Measurements from ENCODE around the gene LCN2. TPM values are rescaled to one million over a fixed set of nuclear protein-coding genes. Genes with fewer than 3 reads are reported as not detected.
A peak's percentile ranks its signal among the peaks of the same experiment; 100 is the strongest.

LCN2 gene
- total and polyA plus RNA-seq, 12 donors = 0.34 to 2.7 (median 0.62) TPM; not detected in 5

DNA sequence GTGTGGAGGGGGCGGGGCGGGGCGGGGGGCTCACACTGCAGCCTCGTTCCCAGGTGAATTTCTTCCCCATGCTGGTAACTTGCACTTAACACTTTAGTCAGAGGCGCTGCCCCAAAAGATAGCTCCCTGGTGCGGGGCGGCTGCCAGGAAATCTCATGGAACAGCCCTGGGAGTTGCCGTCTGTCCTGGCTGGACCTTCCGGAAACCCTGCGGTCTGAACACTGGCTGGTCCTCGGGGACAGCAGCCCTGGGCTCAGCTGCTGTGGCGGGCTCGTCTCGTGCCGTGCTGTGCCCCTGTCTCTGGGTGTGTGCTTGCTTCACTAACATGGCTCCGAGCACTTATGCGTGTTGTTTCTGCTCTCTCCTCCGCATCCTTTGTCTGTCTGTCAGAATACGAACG is 47.6 kb upstream of the LCN2 start:
- peak in 1 of 8 donors; percentile 20 for ATAC-seq
- DNase-seq = peak; percentile 41 to 64
- 61 to 64% methylated on average over 20 of the region's 20 CpGs for WGBS, 2 donors
- no peaks in the 10 kb centered on the region for H3K27me3 ChIP-seq
- peak overlapping the region in 8 of 10 donors; percentile 11 to 97 (median 91) for H3K27ac ChIP-seq
- TF ChIP-seq, protein P1, sequence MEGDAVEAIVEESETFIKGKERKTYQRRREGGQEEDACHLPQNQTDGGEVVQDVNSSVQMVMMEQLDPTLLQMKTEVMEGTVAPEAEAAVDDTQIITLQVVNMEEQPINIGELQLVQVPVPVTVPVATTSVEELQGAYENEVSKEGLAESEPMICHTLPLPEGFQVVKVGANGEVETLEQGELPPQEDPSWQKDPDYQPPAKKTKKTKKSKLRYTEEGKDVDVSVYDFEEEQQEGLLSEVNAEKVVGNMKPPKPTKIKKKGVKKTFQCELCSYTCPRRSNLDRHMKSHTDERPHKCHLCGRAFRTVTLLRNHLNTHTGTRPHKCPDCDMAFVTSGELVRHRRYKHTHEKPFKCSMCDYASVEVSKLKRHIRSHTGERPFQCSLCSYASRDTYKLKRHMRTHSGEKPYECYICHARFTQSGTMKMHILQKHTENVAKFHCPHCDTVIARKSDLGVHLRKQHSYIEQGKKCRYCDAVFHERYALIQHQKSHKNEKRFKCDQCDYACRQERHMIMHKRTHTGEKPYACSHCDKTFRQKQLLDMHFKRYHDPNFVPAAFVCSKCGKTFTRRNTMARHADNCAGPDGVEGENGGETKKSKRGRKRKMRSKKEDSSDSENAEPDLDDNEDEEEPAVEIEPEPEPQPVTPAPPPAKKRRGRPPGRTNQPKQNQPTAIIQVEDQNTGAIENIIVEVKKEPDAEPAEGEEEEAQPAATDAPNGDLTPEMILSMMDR (IDR thresholded peaks at IDR 0.05) = no peak
- intact Hi-C loops (cut with DNase I) = no loop called here
- peaks cover 31 to 66% (median 57%) of the 10 kb centered on the region in 9 donors for H3K4me1 ChIP-seq
- H3K9me3 ChIP-seq = no peaks in the 10 kb centered on the region
- H3K4me3 ChIP-seq = peak overlapping the region in 1 of 10 donors; percentile 8
- H3K36me3 ChIP-seq = peaks cover 7 to 66% (median 40%) of the 10 kb centered on the region in 9 donors

DNA sequence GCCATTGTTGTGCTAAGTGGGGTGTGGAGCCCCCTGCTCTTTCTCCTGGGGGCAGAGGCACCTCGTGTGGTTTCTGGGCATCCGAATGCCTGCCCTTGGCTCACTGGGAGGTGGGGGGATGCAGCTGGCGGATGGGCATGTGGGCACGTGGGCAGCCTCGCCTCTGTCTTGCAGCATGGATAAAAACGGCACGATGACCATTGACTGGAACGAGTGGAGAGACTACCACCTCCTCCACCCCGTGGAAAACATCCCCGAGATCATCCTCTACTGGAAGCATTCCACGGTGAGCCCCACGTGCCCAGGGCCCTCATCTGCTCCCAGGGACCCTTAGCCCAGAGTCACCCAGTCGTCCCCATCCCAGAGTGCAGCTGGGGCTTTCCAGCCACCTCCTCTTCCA is 47.1 kb upstream of the LCN2 start:
- intact Hi-C loops (cut with DNase I) = no loop called here
- Histone ChIP-seq H3K27ac (peak overlapping the region in 4 of 10 donors; percentile 25 to 97 (median 92)), H3K4me3 (peak overlapping the region in 1 of 10 donors; percentile 8), H3K36me3 (peaks cover 7 to 71% (median 46%) of the 10 kb centered on the region in 9 donors), H3K27me3 (no peaks in the 10 kb centered on the region), H3K4me1 (peaks cover 31 to 61% (median 56%) of the 10 kb centered on the region in 9 donors), H3K9me3 (no peaks in the 10 kb centered on the region)
- no peak for ATAC-seq
- WGBS, 2 donors = 87 to 88% methylated on average over 13 of the region's 13 CpGs
- DNase-seq = no peak
- TF ChIP-seq, protein P1 (IDR thresholded peaks at IDR 0.05) = no peak

DNA sequence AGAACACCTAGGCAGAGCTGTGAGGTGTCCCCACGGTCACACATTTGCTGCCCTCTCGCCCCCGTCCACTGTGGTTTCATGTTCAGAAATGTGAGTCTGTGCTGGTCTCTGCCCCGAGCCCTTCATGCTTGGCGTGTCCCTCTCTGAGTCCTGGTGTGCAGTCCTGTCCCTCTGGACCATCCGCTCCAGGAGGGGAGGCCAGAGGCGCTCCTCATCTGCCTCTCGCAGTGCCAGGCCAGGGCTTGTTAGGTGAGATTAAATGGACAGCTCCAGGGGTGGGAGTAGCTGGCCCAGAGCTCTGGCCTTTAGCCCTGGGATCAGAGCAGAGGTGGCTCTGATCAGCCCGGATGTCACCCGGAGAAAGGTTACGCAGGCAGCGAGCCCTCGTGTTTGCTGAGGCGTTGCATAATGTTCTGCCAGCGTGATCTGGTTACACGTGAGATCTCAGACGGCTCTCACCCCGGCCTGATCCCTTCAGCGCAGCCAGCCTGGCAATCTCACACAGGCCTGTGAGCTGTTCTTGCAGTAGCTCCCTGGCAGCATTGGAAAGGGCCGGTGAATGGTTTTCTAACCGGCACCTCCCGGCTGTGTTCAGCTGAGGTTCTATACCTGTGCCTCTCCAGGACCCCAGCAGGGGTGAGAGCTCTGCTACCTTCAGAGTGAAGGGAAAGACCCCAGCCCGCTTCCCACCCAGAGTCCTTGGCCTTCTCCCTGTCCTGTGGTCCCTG is 46.2 kb upstream of the LCN2 start:
- Histone ChIP-seq H3K4me1 (peaks cover 31 to 59% (median 48%) of the 10 kb centered on the region in 9 donors), H3K27me3 (no peaks in the 10 kb centered on the region), H3K27ac (peak overlapping the region in 1 of 10 donors; percentile 97), H3K4me3 (no peak overlapping the region), H3K36me3 (peaks cover 7 to 79% (median 54%) of the 10 kb centered on the region in 9 donors), H3K9me3 (no peaks in the 10 kb centered on the region)
- no peak for DNase-seq
- ATAC-seq = peak in 1 of 8 donors; percentile 0
- intact Hi-C loops (cut with DNase I) = no loop called here
- TF ChIP-seq, protein P1 (IDR thresholded peaks at IDR 0.05) = no peak
- WGBS, 2 donors = 95 to 96% methylated on average over 23 of the region's 23 CpGs

DNA sequence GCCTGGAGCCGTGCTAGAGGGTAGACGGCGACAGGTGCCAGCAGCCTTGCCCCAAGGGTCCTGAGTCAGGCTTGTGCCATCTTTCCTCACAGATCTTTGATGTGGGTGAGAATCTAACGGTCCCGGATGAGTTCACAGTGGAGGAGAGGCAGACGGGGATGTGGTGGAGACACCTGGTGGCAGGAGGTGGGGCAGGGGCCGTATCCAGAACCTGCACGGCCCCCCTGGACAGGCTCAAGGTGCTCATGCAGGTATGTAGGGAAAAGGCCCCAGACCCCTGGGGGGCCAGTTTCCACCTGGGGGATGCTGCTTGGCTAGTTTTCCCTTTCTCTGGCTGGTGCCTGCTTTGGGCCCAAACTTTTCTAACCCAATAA is 45.7 kb upstream of the LCN2 start:
- Histone ChIP-seq H3K4me3 (no peak overlapping the region), H3K4me1 (peaks cover 30 to 59% (median 42%) of the 10 kb centered on the region in 9 donors), H3K27ac (peak overlapping the region in 1 of 10 donors; percentile 6), H3K9me3 (no peaks in the 10 kb centered on the region), H3K36me3 (peaks cover 7 to 84% (median 56%) of the 10 kb centered on the region in 9 donors), H3K27me3 (no peaks in the 10 kb centered on the region)
- WGBS, 2 donors = 84 to 91% methylated on average over 8 of the region's 8 CpGs
- intact Hi-C loops (cut with DNase I) = no loop called here
- no peak for ATAC-seq
- TF ChIP-seq, protein P1 (IDR thresholded peaks at IDR 0.05) = peak in 4 of 9 donors; percentile 9 to 22 (median 17)
- DNase-seq = no peak

All from heart right ventricle (tissue), 16 donors.